Measurements from ENCODE around the gene DIS3L.
A peak's percentile ranks its signal among the peaks of the same experiment; 100 is the strongest.
"Not testable (repeated sequence)": the region's sequence is repeated elsewhere in the genome, so short reads cannot be mapped to it uniquely, and the experiment has no call there.

The DIS3L gene

DNA sequence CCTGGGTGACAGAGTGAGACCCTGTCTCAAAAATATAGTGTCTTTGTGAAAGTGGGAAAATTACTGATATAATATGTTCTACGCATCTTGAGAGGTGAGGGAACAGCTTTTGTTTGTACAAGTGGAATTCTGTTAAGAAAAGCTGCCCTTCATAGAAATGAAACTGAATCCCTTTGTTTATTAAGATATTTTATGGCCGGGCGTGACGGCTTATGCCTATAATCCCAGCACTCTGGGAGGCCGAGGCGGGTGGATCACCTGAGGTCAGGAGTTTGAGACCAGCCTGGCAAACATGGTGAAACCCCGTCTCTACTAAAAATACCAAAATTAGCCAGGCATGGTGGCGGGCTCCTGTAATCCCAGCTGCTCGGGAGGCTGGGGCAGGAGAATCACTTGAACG, 11.1 kb downstream of the DIS3L start:
- intact Hi-C loops (cut with DNase I); DNase-seq: not testable (repeated sequence)

DNA sequence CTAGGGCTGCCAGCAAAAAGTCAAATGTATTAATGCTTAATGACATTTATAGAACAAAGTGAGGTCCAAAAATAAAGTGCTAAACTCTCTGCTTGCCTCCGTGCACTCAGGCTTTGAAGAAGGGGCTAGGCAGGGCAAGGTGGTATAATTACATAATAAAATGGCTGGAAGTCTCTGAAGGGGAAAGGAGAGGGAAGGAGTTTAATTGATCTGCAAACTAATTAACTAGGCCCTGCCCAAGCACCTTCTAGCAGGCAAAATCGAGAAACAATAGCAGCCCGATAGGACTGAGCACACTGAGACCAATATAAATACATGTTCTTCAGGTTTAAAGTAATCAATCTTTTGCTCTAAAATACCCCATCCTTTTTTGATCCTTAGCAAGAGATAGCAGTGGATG, 13.0 kb downstream of the DIS3L start:
- no peak for DNase-seq
- intact Hi-C loops (cut with DNase I), result no loop called here

DNA sequence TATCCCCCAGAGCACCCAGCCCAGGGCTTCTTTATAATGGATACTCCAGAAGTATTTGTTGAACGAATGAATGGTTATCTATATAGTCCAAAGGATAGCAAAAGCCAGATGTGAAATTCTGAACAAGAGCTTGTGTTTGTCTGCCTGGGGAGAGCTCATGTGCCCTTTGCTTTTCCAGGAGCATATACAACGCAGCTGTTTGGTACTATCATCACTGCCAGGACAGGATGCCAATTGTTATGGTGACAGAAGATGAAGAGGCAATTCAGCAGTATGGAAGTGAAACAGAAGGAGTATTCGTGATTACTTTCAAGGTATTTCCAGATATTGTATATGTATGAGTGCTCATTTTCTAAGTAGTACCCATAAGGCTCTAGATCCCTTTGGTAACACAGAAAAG, 15.2 kb downstream of the DIS3L start:
- intact Hi-C loops (cut with DNase I), result no loop called here
- DNase-seq, result no peak

DNA sequence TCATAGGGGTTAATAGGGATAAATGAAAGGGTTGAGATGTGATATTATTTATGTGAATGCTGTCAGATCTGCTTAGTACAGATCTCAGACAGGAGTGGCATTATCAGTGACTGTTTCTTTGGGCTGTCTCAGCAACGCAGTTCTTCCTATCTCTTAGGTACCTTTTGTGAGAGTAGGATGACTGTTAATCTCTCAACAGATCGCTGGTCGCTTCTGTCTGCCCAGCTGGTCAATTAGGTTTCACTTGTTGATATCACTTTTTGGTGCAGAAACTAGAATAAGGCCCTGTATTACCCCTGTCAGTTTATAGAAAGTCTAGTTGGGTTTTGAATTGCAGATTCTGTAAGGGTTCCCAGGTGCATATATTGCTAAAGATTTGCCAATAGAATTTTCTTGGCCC, 16.5 kb downstream of the DIS3L start:
- intact Hi-C loops (cut with DNase I), result no loop called here
- DNase-seq, result no peak

DNA sequence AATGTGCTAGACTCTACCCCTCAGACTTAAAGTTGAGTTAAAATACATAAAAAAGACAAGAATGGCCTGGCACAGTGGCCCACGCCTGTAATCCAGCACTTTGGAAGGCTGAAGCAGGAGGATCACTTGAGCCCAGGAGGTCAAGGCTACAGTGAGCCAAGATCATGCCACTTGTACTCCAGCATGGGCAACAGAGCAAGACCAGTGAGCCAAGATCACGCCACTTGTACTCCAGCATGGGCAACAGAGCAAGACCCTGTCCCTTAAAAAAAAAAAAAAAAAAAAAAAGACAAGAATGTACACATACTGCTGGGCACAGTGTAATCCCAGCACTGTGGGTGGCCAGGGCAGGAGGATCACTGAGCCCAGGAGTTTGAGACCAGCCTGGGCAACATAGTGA, 17.4 kb downstream of the DIS3L start:
- intact Hi-C loops (cut with DNase I), result no loop called here
- no peak for DNase-seq

DNA sequence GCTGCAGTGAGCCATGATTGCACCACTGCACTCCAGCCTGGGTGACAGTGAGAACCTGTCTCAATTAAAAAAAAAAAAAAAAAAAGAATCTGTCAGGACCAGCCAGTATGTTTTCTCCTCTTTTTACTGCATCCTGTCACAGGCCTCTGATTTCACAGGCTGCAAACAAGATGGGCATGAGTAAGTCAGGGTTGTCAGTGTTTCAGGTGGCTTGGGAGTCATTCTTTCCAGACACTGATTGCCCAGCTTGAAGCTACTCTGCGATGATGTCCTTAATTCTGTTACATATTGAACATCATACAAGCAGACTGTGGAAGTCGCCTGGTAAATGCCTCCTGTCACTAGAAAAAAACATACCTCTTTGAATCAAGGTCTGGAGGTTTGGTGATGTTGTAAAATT, 18.8 kb downstream of the DIS3L start:
- intact Hi-C loops (cut with DNase I), result no loop called here
- DNase-seq, result no peak

DNA sequence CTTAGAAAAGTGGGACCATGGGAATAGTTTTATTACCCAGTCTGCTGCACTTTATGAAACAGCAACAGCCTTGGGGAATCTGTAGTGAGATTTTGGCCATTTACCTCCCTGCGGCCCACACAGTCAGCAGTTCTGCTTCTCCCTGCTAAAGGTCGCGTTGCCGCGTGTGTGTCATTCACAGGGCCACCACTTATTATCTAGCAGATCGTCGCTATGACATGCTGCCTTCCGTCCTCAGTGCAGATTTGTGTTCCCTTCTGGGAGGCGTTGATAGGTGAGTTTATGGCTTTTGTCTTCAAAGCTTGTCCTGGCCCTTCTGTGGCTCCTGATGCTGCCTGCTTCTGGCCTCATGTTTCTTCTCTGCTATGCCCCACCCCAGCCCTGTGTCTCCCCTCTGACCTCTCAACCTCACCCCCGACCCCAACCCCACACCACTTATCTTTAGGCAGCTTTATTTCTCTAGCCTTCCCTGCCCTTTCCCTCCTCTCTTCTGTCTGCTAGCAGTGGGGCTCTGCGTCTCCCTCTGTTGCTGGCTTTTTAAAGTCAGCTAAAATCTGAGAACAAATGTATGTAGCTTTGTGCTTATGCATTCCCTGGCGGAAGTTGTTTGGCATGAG, 30.1 kb downstream of the DIS3L start:
- DNase-seq, result no peak
- intact Hi-C loops (cut with DNase I), result no loop called here

DNA sequence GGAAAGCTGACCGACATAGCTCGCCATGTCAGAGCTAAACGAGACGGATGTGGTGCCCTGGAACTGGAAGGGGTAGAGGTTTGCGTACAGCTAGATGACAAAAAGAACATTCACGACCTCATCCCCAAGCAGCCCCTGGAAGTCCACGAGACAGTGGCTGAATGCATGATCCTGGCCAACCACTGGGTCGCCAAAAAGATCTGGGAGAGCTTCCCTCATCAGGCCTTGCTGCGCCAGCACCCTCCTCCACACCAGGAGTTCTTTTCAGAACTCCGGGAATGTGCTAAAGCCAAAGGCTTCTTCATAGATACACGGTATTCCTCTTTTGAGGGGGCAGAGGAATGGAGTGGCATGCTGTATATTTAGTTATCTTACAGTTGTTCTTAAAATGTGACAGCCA, 32.7 kb downstream of the DIS3L start:
- intact Hi-C loops (cut with DNase I), result no loop called here
- peak in 7 of 10 donors; percentile 12 to 87 (median 34) for DNase-seq

DNA sequence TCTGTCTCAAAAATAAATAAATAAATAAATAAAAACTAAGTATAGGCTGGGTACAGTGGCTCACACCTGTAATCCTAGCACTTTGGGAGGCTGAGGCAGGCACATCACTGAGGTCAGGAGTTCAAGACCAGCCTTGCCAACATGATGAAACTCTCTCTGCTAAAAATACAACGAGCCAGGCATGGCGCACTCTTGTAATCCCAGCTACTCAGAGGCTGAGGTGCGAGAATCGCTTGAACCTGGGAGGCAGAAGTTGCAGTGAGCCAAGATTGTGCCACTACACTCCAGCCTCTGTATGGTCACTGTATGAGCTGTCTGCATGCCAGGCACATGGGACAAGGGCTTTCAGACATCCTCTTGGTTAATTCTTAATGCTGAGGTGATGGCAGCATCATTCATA, 34.4 kb downstream of the DIS3L start:
- no peak for DNase-seq
- intact Hi-C loops (cut with DNase I), result no loop called here

DNA sequence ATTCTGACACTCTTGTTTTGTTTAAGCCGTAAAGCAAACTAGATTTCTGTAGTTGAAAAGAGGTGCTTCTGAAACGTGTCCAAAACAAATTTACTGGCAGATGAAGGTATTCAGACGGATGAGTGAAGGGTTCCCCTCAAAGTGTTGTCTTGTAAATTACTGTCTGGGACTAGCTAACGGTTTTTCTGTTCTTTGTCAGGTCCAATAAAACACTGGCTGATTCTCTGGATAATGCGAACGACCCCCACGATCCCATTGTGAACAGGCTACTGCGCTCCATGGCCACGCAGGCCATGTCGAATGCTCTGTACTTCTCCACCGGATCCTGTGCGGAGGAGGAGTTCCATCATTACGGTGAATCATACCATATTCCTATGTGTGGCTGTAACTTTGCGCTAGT, 35.4 kb downstream of the DIS3L start:
- DNase-seq, result no peak
- intact Hi-C loops (cut with DNase I), result no loop called here

DNA sequence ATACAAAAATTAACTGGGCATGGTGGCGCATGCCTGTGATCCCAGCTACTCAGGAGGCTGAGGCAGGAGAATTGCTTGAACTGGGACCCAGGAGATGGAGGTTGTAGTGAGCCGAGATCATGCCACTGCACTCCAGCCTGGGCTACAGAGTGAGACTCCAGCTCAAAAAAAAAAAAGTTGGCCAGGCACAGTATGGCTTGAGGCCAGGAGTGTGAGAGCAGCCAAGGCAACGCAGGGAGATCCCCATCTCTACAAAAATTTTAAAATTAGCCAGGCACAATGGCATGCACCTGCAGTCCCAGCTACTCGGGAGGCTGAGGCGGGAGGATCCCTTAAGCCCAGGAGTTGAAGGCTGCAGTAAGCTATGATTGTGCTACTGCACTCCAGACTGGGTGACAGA, 55.2 kb downstream of the DIS3L start:
- DNase-seq; intact Hi-C loops (cut with DNase I): not testable (repeated sequence)

DNA sequence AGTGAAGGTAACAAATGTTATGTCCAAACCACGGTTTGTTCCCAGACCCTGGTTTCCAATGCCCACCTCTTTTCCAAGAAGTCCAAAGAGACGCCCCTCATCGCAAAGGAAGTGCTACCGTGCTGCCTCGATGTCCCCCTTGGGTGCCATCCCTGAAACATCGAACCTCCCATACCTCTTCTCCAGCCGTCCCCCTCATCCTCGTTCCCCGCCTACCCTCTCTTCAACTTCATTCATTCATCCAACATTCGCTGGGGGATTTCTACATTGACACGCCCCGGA, 62.6 kb downstream of the DIS3L start:
- DNase-seq, result no peak
- intact Hi-C loops (cut with DNase I), result no loop called here

DNA sequence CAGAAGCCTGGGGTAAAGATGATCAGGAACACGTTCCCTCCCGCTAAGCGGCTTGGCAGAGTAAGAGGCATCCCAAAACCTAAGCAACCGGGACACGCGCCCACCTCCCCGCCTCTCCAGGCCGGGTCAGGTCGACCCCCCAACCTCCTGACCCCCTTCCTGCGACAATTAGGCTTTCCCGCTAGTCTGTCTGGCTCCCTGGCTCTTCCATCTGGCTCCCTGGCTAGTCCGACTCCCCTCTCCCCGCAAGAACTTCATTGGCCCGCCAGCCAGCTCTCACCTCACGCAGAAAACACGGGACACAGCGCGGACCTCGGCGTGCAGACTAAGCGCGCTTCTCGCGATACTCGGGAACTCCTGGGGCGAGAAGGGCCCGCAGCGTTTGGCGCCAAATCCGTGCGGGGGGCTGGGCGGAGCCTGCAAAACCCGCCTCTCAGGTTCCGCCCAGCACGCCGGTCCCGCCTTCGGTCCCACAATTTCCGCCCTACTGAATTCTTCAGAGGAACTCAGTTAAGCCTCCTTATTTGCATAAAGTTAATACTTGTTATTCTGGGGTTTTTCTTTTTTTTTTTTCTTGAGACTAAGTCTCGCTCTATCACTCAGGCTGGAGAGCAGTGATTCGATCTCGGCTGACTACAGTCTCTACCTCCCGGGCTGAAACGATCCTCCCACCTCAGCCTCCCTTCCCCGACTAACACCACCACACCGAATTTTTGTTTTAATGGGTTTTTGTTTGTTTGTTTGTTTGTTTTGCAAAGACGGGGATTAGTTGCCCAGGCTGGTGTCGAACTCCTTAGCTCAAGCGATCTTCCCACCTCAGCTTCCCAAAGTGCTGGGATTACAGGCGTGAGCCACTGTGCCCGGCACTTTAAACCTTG, 63.2 kb downstream of the DIS3L start, which contains the start of gene TIPIN:
Gene TIPIN (minus strand): TSS at position 327 of the 878 bp plus-strand sequence. CDS start 3,738 bp downstream, outside the sequence.
- DNase-seq, result peak; percentile 80 to 99 (median 92)
- intact Hi-C loops (cut with DNase I), result no loop called here

DNA sequence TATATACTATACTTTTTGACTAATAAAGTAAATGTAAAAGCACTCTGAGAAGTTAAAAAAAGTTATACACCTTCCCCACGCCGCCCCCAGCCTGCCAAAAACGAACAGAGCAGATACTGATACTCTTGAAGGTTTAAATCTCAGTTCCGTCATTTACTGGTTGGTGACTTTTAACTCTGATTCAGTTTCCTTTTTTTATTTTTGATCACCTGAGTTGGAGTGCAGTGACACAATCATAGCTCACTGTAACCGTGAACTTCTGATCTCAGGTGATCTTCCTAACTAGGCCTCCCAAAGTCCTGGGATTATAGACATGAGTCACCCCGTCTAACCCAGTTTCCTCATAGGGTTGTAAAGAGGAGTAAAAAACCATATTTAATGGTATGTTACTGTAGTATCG, 66.4 kb downstream of the DIS3L start:
- DNase-seq, result no peak
- intact Hi-C loops (cut with DNase I), result no loop called here

DNA sequence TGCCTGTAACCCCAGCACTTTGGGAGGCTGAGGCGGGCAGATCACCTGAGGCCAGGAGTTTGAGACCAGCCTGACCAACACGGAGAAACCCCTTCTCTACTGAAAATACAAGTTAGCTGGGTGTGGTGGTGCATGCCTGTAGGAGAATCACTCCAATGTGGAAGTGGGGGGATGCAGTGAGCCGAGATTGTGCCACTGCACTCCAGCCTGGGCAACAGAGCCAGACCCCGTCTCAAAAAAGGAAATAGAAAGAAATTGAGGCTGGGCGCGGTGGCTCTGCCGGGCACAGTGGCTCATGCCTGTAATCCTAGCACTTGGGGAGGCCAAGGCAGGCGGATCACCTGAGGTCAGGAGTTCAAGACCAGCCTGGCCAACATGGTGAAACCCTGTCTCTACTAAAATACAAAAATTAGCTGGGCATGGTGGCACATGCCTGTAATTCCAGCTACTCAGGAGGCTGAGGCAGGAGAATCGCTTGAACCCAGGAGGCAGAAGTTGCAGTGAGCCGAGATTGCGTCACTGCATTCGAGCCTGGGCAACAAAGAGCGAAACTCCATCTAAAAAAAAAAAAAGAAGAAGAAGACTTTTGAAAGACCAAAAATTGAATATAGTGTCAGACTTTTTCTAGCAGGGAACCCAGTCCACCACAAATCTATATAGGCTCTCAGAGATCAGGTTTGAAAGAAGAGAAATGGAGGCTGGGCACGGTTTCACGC, 68.5 kb downstream of the DIS3L start:
- DNase-seq; intact Hi-C loops (cut with DNase I): not testable (repeated sequence)

DNA sequence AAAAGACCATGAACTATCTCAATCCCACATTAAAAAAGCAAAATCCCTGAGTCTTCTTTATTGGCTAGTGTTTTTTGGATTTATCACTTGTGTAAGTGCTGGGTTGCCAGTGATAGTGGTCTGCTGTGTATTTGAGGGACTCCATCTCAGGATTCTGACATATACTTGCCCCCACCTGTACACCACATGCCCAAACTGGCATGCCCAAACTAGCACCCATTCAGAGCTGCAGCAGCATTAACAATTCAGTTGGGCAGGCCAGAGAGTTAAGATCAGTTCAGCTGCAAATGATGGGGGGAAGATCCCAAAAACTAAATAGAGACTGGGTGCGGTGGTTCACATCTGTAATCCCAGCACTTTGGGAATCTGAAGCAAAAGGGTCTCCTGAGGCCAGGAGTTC, 69.4 kb downstream of the DIS3L start:
- no peak for DNase-seq
- intact Hi-C loops (cut with DNase I), result no loop called here

DNA sequence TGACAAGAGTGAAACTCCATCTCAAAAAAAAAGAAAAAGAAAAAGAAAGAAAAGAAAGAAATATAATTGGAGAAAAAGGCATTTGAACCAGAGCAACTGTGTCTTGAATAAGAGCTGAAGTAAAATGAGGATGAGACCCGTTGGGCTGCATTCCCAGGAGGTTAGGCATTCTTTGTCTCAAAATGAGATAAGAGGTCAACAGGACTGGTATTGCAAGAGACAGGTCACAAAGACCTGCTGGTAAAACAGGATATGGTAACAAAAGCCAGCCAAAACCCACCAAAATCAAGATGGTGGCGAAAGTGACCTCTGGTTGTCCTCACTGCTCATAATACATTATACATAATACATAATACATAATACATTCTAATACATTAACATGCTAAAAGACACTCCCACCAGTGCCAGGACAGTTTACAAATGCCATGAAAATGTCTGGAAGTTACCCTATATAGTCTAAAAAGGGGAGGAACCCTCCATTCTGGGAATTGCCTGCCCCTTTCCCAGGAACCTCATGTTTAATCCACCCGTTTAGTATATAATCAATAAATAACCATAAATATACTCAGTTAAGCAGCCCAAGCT, 71.7 kb downstream of the DIS3L start:
- no peak for DNase-seq
- intact Hi-C loops (cut with DNase I), result no loop called here

DNA sequence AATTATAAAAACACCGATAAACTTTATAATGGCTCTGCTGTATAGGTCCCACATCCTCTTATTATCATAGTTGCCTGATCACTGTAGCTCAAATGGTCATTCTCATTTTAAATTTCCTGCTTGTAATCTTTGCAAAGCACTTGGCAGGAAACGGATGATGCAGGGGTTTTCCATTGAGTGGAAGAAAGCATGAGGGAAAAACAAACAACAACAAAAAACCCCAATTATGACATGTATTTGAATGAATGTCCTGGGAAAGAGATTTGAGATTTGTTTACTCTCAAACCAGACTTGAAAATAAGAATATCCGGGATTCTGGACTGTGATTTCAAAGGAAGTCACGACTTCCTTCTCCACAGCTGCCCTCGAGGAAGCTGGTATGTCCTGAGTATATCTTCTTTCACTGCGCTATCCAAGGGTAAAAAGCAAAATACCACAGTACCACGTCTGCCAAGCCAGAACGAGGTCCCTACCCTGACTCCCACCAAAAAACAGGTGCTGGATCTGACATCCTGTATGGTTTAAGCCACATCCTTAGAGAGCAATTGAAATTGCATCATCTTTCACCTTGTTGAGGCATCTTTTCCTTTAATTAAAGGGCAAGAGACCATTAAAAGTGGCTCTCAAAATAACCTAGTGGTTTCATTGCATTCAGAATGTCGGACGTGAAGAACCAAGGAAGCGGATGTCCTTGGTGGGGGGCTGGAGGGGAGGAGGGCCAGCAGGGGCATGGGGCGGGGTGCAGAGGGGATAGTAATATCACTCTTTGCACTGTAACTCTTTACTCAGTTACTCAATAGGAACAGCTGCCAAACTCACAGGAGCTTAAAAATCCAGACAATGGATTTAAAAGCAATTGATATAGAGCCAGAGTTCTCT, 76.6 kb downstream of the DIS3L start:
- intact Hi-C loops (cut with DNase I), result no loop called here
- no peak for DNase-seq

DNA sequence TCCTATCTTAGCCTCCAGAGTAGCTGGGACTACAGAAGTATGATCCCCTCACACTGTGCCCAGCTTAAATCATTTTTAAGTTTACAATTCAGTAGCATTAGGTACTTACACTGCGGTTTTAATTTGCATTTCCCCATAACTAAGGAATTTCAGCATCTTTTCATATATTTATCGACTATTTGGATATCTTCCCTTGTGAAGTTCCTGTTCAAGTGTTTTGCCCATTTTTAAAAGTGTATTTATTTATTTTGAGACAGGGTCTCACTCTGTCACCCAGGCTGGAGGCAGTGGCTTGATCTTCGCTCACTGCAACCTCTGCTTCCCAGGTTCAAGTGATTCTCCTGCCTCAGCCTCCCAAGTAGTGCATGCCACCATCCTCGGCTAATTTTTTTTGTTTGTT, 80.8 kb downstream of the DIS3L start:
- intact Hi-C loops (cut with DNase I), result no loop called here
- DNase-seq, result no peak

DNA sequence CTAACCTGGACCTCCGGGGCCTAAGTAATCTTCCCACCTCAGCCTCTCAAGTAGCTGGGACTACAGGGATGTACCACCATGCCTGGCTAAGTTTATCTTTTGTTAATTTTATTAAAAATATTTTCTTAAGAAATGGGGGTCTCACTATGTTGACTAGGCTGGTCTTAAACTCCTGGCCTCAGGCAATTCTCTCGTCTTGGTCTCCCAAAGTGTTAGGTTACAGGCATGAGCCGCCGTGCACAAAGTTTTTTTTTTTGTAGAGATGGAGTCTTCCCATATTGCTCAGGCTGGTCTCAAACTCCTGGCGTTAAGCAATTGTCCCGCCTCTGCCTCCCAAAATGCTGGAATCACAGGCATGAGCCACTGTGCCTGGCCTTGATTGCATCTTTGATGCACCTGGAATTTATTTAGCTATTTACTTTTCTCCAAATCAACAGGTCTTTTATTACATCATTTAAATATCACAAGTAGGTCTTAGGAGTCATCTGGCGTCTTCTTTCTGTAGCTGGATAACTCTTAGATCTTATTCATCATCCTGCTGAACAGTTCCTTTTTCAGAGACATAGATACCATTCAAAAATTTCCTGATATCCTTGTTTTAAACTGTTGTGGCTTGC, 85.6 kb downstream of the DIS3L start:
- intact Hi-C loops (cut with DNase I), result no loop called here
- DNase-seq, result no peak
